ENCODE results near the gene ANO4.

The ANO4 gene

DNA sequence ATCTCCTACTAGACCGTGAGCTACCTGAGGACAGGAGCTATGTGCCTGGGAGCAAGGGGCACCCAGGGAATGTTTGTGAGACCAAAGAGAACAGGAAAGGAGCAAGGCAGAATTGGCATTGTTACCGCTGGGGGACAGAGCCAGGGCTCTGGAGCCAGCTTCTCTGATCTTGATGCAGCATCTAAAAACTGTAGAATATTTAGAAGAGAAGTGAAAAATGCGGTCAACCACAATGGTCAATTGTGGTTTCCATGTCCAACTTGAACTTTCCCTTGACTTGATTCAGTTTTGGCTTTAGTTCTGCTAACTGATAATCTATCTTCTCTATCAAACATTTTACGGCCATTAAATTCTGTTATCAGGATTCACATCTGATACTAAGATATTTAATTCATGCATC, 201.2 kb downstream of the ANO4 start:
- no peak for DNase-seq

DNA sequence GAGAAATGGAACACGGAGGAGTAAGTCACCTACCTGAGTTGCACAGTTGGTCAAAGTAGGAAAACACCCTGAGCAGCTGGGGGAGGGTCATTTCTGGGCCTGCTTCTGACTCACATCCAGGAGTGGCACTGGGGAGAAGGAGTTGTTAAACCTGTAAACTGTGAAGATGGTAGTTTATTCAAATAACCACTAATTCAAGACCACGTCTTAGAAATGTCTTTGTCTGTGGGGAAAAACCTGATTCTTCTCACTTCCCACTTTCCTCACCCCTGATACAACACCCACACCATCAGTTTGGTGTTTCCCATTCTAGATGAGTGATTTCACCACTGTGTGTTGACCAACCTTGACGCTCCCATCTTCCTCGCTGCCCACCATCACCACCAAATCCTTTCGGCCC, 207.1 kb downstream of the ANO4 start:
- no peak for DNase-seq

DNA sequence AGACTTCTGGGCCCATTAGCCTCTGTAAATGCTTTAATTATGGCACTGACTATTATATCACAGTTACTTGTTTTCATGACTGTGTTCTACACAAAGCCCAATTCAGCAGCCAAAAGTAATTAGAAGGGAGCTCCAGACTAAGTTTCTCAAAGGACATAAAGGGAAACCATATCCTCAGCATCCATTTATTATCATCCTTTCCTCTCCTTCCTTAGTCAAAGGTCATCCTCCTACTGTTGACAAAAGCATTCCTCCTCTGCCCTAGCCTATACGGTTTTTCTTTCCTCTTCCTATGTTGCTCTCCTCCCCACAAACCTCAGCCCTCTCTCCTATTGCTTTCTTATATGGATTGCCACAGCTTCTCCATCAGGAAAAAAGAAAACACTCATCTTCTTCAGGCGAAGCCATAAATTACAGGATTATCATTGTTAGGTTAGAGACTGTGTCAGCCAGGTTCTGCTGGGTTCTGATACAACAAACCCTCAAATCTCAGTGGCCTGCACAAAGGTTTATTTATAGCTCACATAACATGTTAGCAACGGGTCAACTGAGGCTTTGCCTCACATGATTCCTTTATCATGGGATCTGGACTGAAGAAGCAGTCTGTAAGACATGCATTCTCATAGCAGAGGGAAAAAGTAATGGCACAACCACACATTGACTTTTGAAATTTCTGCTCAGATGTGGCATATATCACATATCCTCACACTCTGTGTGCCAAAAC, 208.3 kb downstream of the ANO4 start:
- no peak for DNase-seq

DNA sequence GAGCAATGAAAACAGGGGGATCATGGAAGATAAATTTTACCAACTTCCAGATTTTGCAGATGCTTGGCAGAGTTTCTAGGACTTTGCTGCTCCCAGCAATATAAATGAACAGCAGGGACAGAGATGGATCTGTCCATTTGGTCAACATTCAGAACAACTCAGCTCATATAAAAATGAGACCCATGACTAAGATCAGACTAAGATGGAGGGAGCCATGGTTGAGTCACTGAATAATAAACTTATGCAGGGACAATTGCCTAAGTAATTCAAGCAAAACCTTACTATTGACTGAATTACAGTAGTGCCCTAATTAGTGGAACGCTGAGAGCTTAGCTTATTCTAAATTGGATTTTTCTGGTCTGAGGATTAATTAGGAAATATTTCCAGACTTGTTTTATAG, 210.3 kb downstream of the ANO4 start:
- no peak for DNase-seq

DNA sequence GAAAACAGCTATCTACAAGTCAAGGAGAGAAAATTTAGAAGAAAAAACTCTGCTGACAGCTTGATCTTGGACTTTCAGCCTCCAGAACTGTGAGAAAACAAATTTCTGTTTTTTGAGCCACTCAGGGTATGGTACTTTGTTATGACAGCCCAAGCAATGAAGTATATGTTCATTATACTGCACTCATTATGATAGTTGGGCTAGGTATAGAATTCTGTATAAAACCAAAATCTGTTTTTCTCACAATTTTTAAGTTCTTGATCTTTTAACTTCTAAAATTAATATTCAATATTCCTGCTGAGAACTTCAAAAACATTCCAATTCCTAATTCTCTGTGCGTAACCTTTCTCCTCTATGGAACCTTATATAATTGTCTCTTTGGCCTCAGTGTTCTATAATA, 214.7 kb downstream of the ANO4 start:
- no peak for DNase-seq

DNA sequence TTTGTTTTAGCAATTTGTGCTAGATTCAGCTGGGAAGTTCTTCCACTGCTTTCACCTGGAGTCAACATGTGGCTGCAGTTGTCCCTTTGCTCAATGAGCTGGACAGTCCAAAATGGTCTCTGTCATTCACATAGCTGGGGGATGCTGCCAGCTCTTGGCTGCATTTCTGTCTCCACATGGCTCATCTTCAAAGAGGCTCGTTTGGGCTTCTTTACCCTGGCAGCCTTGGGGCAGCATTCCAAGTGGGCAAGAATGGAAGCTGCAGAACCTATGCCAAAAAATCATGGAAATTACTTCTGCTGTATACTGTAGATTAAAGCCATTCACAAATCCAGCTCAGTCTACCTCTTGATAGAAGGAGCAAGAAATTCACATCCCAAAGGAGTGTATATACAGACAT, 216.3 kb downstream of the ANO4 start:
- DNase-seq, result no peak

DNA sequence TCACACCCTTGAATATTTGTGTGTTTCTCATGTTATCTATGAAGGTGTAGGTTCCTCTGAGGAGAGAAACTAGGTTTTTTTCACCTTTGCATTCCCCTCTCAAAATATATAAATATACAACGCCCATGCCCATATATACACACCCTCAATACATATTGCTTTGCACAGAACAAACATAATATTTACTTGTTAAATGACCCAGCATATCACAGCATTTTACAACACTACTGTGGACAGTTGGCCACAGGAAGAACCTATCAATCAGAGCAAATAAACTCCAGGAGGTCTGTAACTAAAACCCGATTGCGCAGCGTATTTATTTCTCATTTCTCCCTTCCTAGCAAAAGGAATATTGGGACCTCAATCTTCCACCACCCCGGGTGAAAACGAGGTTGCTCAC, 219.4 kb downstream of the ANO4 start:
- no peak for DNase-seq

DNA sequence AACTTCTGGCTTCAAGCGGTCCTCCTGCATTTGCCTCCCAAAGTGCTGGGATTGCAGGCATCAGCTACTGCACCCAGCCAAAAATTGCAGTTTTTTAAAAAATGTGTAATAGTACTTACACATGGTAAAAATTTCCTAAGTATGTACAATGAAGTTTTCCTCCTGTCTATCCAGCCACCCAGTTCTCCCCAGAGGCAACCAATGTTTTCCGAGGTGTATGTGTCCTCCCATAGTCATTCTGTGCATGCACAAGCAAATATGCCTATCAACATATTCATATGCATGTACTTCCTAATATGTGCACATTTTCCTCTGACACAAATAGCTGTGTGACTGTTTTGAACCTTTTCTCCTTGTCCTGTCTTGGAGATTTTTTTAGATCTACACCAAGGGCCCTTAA, 220.5 kb downstream of the ANO4 start:
- DNase-seq, result no peak

DNA sequence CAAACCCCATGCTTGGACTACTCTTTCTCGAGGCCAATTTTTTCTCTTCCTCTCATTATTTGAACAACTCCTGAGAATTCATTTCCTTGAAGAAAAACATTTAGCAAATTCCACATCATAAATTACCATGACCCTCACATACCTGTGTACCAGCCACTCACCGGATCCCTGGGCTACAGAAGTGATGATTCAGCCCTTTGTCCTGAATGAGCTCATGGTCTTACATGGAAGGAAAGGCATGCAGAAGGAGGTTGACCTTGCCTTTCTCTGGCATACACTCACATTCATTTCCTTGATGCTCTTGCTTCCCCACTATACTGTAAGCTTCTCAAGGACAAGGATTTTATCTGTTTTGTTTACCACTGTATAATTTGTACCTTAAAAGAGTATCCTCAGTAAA, 224.0 kb downstream of the ANO4 start:
- DNase-seq, result no peak

DNA sequence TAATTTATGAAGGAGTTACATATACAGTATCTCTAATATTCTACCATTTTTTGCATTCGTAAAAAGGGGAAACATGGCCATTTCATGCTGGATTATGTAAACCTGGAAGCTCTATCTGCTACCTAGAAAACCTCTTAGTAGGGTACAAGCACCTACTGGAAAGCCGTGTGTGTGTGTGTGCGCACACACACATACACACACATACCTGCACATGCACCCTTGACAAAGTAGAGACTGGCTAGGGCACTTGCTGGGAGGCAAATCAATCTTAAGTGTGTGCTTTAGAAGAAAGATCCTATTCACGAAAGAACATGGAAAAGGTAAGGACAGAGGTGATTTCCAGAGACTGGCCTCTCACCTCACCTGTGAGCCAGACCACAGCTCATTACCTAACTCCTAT, 224.6 kb downstream of the ANO4 start:
- DNase-seq, result no peak

DNA sequence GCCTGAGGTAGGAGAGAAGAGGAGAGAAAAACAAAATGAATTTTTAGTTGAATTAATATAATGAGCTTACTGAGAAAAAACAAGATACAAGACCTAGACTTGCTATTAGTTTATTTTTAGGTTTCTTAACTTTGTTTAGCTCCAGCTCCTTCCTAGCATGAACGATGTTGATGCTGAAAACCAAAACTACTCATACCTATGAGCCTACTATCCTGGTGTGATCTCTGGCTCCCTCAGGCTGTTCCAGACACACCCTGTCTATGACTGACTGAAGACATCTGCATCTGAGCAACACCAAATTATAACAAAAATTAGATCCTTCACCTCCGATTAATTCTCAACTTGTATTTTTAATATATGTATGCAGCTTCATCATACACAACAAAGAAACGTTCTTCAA, 225.1 kb downstream of the ANO4 start:
- no peak for DNase-seq

DNA sequence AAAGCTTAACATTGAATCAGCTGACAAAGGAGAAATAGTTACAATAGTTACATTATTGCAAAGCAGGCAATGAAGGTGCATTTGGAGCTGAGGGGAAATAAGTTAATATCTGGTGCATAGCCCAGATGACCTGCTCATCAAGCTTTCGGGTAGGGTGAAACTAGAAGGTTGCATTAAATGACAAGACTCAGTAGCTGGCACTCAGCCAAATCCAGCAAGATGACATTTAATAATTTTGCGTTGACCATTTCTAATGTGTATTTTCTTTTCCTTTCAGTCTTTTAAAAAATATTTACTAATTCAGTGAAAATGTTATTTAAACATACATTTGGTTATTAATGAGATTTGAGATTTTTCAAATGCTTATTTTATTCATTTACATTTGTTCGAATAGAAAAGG, 226.9 kb downstream of the ANO4 start:
- no peak for DNase-seq

DNA sequence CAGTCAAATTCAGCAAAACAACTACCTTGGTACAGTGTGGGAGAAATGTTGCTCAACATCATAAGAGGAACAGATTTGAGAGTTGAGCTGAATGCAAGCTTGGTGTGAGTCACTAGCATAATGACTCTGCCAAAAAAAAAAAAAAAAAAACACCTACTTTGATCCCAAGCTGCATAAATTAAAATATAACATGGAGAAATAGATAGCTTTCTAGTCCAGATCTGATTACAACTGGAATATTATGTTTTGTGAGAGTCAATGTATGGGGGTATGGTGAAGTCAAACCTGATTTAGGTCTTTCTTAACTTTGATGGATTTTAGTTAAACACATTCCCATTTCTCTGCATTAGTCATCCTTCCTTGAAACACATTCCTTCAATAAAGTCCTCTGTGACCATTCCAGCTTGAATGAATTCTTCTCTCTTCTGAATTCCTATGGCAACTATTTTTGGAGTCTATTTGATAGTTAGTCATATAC, 227.4 kb downstream of the ANO4 start:
- peak; percentile 1 for DNase-seq

DNA sequence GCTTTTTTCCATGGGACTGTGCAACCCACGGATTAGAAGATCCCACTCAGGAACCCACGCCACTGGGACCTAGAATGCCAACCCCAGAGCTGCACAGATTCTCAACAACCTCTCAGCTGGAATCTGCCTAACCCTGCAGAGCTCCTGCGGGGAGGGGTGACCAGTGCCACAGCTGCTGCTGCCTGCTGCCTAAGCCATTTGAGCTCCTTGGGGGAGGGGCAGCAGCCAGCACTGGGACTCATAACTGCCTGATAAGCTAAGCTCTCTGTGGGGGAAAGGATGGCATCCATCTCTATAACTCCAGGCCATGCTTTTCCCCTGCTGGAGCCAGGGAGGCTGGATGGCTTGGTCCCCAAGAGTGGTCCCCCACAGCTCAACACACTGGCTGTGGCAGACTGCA, 232.6 kb downstream of the ANO4 start:
- no peak for DNase-seq

DNA sequence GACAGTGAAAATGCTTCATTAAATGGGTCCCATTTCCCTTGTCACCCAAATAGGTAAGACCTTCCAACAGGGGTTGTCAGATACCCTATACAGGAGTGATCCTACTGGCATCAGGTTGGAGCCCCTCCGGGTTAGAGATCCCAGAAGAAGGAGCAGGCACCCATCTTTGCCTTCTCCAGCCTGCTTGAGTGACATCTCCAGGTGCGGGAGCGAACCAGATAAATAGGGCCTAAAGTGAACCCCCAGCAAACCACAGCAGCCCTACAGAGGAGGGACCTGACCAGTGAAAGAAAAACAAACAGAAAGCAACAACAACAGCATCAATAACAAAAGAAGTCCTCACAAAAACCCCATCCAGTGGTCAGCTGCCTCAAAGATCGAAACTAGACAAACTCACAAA, 233.2 kb downstream of the ANO4 start:
- DNase-seq, result no peak

DNA sequence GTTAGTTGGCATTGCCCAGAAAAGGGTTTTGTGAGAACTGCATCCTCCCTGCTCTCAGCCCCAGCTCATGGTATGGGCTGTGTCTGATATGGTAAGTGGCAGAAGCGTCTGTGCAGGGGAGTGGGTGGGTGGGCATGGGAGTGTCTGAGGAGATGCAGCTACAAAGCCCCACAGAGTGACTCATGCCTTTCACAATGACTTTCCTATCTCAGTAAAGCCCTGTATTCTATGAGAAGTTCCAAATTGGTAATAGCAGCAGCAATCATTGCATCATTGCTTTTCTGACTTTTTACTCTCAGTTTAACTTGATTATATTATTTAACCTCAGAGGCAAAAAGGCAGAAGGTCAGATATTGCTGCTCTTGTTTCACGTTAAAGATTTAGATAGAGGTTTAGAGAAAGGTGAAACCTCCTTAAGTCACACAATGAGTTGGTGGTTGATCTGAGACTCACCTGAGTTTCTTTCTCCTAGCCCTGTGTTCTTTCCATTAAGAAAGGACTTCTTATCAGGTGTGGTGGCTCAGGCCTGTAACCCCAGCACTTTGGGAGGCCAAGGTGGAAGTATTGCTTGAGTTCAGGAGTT, 243.8 kb downstream of the ANO4 start:
- DNase-seq, result no peak

DNA sequence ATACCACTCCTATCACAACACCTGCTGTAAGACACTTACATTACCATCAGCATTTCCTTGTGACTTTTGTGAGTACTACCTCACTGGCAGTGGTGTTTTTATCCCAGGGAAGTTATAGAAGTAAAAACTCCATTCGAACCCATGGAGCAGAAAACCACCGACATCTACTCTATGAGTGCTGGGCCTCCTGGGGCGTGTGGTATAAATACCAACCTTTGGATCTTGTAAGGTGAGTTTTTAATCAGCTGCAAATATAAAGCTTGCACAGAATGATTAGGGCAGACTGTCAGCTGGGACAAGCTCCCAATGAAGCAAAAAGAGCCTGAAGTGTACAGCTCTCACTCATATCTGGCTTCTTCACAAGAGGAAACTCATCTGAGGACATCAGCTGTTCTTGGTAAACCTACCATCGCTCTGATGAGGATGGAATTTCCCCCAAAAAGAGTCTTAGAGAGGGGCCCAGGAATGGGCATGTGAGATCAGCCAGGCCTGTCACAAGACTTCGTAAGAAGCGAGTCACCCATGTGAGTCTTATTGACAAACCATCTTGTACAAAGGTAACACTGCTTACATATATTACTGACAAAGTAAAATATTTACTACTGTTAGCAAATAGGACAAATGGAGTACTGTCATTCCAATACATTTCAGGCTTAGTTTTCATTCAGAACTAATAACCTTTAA, 245.4 kb downstream of the ANO4 start:
- no peak for DNase-seq

DNA sequence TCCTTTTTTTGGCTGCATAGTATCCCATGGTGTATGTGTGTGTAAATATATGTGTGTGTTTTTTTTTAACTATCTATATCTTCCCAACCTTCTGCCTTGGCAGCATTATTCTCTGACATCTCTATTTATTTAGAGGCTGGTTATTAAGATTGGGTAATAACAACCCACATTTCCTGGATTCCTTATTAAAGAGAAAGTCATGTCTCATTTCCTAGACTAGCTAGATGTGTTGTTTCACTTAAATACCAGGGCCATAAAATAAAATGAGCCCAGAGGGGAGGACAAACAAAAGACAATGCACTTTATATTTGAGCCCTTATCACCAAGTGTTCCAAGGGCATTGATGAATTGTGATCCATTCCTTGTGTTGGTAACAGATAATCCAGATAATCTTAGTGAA, 246.4 kb downstream of the ANO4 start:
- no peak for DNase-seq

DNA sequence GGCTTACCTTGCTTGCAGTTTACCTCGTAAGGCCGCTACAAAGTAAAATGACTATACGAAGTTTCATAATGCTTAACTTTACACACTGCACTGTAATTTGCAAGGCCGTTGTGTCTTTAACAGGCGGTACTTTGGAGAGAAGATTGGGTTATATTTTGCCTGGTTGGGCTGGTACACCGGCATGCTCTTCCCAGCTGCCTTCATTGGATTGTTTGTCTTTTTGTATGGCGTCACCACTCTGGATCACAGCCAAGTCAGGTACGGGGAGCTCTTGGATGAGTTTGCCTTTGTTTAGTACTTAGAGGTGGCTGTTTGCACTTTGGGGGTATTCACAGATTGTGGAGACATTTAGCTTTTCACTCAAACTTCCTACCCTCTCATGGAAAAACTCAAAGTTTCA, 247.6 kb downstream of the ANO4 start:
- no peak for DNase-seq

DNA sequence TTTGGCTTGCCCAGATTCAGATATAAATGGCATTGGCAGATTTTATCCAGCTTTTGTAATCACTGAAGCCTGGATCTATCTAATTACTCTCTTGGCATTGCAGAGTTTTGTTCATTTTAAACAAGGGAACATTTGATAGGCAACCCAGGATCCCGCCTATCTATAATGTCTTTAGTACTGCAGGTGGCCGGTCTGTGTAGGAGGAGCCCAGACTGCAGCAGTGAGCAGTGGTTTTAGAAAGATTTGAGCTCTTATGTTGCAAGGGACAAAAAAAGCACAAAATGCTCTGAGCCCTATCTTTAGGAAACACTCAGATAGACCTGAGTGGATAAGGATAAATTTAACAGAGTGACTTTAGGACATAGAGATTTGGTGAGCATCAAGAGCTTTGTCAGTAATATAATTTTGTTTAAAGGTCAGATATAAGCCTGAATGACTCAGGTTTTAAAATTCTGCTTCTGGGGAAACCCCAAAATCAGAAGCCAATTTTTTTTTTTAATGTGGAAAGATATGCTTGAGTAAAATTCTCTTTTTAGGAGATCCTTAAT, 250.0 kb downstream of the ANO4 start:
- no peak for DNase-seq

DNA sequence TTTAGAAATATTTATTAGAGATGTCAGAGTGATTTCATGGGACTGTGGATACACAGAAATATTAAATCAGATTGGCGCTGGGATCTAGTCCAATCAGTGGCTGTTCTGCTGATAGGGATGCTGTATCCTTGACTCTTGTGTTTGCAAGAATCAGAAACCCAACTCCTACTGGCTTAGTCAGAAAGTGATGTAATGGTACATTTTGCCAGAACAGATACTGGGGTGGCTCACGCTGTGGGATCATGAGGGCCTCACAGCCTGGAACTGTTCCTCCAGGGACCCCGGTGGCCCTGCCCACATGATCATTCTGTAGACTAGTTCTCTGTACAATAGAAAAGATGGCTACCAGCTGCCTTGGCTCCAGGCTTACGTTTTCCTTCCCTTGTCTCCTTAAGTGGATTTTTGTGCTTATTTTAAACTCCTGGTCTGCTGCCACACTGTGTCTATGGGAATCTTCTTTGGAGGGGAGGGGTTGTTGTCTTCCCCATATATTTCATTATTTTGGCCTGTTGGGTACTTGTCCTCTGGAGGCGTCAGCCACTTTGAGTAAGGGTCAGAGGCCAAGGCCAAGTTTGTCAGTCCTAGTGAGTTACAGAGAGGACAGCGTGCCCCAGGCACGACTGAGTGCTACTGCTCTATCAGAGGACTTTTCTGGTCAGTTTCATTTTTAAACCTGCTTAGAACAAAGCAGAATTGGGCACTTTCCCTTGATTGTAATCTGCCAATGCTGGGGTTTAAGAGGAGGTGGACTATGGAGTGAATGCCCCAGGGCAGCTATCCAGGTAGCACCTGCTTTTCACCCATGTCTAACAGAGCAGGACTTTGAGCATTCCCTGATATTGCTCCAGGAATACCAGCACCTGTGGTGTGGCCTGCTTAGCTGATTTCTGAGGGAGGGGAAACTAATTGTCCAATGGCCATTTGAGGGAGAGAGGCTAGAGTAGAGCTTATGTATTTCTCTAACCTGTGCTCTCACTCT, 251.2 kb downstream of the ANO4 start:
- no peak for DNase-seq

DNA sequence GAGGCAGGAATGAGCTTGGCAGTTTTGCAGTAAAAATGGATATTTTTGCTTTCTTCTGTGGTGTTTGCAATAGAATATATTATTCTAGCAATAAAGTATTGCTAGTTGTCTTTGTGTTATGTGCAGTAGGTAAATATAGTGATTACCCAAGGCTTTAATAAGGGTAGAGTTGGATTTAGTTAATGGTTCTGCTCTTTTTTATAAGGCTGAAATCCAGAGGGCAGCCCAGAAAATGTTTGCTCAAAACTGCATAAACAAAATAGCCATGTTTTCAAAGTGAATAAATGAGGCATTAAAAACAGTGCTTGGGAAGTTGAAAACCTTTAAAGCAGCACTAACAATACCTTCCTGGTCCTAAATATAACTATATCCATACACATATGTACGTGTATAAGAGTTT, 253.1 kb downstream of the ANO4 start:
- no peak for DNase-seq

DNA sequence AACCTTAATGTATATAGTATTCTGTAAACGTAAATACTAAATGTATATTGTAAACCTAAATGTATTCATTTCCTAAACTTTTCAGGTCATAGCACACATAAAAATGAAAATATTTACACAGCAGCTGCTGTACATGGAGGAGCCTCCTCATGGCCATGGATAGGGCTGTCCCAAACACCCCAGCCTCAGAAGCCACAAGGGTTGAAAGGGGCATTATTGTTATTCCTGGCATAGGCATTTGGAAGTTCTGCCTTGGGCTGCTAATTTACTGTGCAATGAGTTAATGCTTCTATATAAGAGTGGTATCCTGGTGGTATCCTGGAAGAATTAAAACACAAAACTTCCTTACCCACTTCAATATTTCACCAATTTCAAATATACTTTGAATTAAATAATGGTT, 256.1 kb downstream of the ANO4 start:
- DNase-seq, result no peak
